Measurements from ENCODE around the gene ANAPC2. TPM values are rescaled to one million over a fixed set of nuclear protein-coding genes. Genes with fewer than 3 reads are reported as not detected.
A peak's percentile ranks its signal among the peaks of the same experiment; 100 is the strongest.
"Not testable (repeated sequence)": the region's sequence is repeated elsewhere in the genome, so short reads cannot be mapped to it uniquely, and the experiment has no call there.

Gene ANAPC2
- total RNA-seq, 4 donors from 2014 or later = 24.8 to 99.8 (median 54.9) TPM

GRCh38 chr9:137138722-137139467 lies 49.5 kb downstream of the ANAPC2 start, which contains the start of gene GRIN1:
Gene GRIN1 (plus strand): TSS chr9:137139154. CDS start chr9:137139487, 333 bp downstream.
- H3K27me3 ChIP-seq = peaks cover 91% of the 10 kb centered on the region
- H3K27ac ChIP-seq = no peak within 1 kb of the TSS
- no peak for TF ChIP-seq POLR2A (IDR thresholded peaks at IDR 0.05)
- TF ChIP-seq, protein P1, sequence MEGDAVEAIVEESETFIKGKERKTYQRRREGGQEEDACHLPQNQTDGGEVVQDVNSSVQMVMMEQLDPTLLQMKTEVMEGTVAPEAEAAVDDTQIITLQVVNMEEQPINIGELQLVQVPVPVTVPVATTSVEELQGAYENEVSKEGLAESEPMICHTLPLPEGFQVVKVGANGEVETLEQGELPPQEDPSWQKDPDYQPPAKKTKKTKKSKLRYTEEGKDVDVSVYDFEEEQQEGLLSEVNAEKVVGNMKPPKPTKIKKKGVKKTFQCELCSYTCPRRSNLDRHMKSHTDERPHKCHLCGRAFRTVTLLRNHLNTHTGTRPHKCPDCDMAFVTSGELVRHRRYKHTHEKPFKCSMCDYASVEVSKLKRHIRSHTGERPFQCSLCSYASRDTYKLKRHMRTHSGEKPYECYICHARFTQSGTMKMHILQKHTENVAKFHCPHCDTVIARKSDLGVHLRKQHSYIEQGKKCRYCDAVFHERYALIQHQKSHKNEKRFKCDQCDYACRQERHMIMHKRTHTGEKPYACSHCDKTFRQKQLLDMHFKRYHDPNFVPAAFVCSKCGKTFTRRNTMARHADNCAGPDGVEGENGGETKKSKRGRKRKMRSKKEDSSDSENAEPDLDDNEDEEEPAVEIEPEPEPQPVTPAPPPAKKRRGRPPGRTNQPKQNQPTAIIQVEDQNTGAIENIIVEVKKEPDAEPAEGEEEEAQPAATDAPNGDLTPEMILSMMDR (IDR thresholded peaks at IDR 0.05) = no peak
- no peak for TF ChIP-seq POLR2AphosphoS5 (IDR thresholded peaks at IDR 0.05)
- no peaks in the 10 kb centered on the region for H3K9me3 ChIP-seq
- peak within 1 kb of the TSS; percentile 15 for H3K4me3 ChIP-seq
- peaks cover 14% of the 10 kb centered on the region for H3K4me1 ChIP-seq
- no peaks in the 10 kb centered on the region for H3K36me3 ChIP-seq
- DNase-seq (ENCODE audit: low spot score in 2 of 2) = no peak
- WGBS = 28% methylated on average over 10 of the region's 104 CpGs

- TF ChIP-seq, protein P1 (IDR thresholded peaks at IDR 0.05) = no peak
- TF ChIP-seq EP300 (IDR thresholded peaks at IDR 0.05) = no peak
- TF ChIP-seq POLR2A (IDR thresholded peaks at IDR 0.05) = no peak
- TF ChIP-seq POLR2AphosphoS5 (IDR thresholded peaks at IDR 0.05) = no peak
- peaks cover 90% of the 10 kb centered on the region for H3K27me3 ChIP-seq
- H3K4me3 ChIP-seq = no peak overlapping the region
- no peaks in the 10 kb centered on the region for H3K9me3 ChIP-seq
- WGBS = 9% methylated on average over 16 of the region's 25 CpGs
- DNase-seq (ENCODE audit: low spot score in 2 of 2) = no peak
- H3K36me3 ChIP-seq = no peaks in the 10 kb centered on the region
- H3K27ac ChIP-seq = no peak overlapping the region
- H3K4me1 ChIP-seq = peaks cover 14% of the 10 kb centered on the region
Observed at GRCh38 chr9:137138058-137138721, 50.2 kb downstream of the ANAPC2 start.

GRCh38 chr9:137136881-137137607 lies 51.3 kb downstream of the ANAPC2 start:
- Histone ChIP-seq H3K4me3 (no peak overlapping the region), H3K4me1 (peaks cover 14% of the 10 kb centered on the region), H3K9me3 (no peaks in the 10 kb centered on the region), H3K27me3 (peaks cover 85% of the 10 kb centered on the region), H3K36me3 (no peaks in the 10 kb centered on the region), H3K27ac (no peak overlapping the region)
- 66% methylated on average over 18 of the region's 23 CpGs for WGBS
- TF ChIP-seq, protein P1 (IDR thresholded peaks at IDR 0.05) = no peak
- TF ChIP-seq EP300 (IDR thresholded peaks at IDR 0.05) (no peak), POLR2AphosphoS5 (IDR thresholded peaks at IDR 0.05) (no peak), POLR2A (IDR thresholded peaks at IDR 0.05) (no peak)
- DNase-seq (ENCODE audit: low spot score in 2 of 2) = no peak

DNA sequence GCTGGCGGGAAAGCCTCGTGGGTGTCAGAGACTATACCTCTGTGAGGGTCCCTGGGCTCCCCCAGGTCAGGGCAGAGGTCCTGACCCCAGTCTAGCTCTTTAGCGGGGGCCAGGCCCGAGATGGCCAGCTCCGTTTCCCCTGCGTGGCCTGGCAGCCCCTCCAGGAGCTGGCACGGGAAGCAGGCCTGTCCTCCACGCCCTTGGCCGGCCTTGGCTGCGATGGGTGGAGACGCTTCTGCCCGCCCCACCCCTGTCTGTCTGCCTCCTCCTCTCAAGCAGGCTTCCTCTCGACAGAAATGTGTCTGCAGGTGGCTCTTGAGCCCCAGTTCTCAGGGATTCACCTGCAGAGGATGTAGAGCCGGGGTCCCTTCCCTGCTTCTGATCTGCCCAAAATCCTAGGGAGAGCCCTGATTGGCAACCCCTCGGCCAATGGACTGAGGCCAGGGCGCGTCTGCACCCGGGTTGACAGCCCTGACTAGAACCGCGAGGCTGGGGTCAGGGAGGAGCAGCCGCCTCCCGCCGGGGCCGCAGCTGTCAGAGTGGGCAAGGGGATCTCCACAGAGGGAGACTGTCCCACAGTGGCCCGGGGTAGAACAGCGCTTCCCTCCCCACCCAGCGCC lies 52.0 kb downstream of the ANAPC2 start:
- Histone ChIP-seq H3K9me3 (no peaks in the 10 kb centered on the region), H3K4me1 (peaks cover 14% of the 10 kb centered on the region), H3K4me3 (no peak overlapping the region), H3K36me3 (no peaks in the 10 kb centered on the region), H3K27me3 (peaks cover 81% of the 10 kb centered on the region), H3K27ac (no peak overlapping the region)
- 40% methylated on average over 6 of the region's 27 CpGs for WGBS
- DNase-seq (ENCODE audit: low spot score in 2 of 2) = no peak
- TF ChIP-seq POLR2A (IDR thresholded peaks at IDR 0.05) (no peak), EP300 (IDR thresholded peaks at IDR 0.05) (no peak), POLR2AphosphoS5 (IDR thresholded peaks at IDR 0.05) (no peak)
- TF ChIP-seq, protein P1 (IDR thresholded peaks at IDR 0.05) = no peak

GRCh38 chr9:137135154-137135553 lies 53.2 kb downstream of the ANAPC2 start:
- H3K9me3 ChIP-seq; DNase-seq (ENCODE audit: low spot score in 2 of 2); H3K27ac ChIP-seq; H3K4me3 ChIP-seq; H3K36me3 ChIP-seq: not testable (repeated sequence)
- peaks cover 69% of the 10 kb centered on the region for H3K27me3 ChIP-seq
- peaks cover 17% of the 10 kb centered on the region for H3K4me1 ChIP-seq
- WGBS = 78% methylated on average over 9 of the region's 9 CpGs

Measured in suprapubic skin (tissue), 4 donors.